Left lung (tissue), 10 donors: ENCODE data around the gene ITIH4. TPM values are rescaled to one million over a fixed set of nuclear protein-coding genes. Genes with fewer than 3 reads are reported as not detected.

Experiments
- ATAC-seq: fragments of 200-7000 bp; cut with Tn5 transposase; one replicate; pipeline ENCODE4 v1.9.1; 2020; ENCODE audit warnings: moderate library complexity
- DNase-seq, 4 donors: peaks; one replicate each; pipeline ENCODE4 v3.0.0-alpha.2; 2013 to 2020
- H3K27ac ChIP-seq, 2 donors: fragments of 200-600 bp; sonication (generic) in 1 of 2; one replicate each; pipeline versions ENCODE4 v1.5.0 to v1.8.0; 2020 to 2021
- H3K27me3 ChIP-seq, 2 donors: fragments of 200-600 bp; sonication (generic) in 1 of 2; one replicate each; pipeline versions ENCODE4 v1.5.0 to v1.8.0; 2020 to 2021
- H3K36me3 ChIP-seq, 2 donors: fragments of 200-600 bp; sonication (generic) in 1 of 2; one replicate each; pipeline versions ENCODE4 v1.5.0 to v1.8.0; 2020 to 2021
- H3K4me1 ChIP-seq, 2 donors: fragments of 200-600 bp; one replicate each; pipeline ENCODE4 v1.8.0; 2021
- H3K4me3 ChIP-seq, 2 donors: fragments of 200-600 bp; sonication (generic) in 1 of 2; one replicate each; pipeline versions ENCODE4 v1.5.0 to v1.8.0; 2020 to 2021; ENCODE audit warnings: mild to moderate bottlenecking in 1 of 2
- H3K9me3 ChIP-seq, 2 donors: fragments of 200-600 bp; sonication (generic) in 1 of 2; one replicate each; pipeline versions ENCODE4 v1.5.0 to v1.8.0; 2020 to 2021
- CTCF ChIP-seq, 2 donors: fragments of 200-600 bp; sonication (generic) in 1 of 2; IDR thresholded peaks; one replicate each; pipeline versions ENCODE4 v1.5.0 to v1.8.0; 2021; ENCODE audit warnings: antibody characterized with exemption in 2 of 2
- intact Hi-C, 2 donors: fragments of 100-400 bp; cut with DNase I; formaldehyde crosslinking; loops; one replicate each; pipeline versions ENCODE4 v1.11.2 to v1.14.2; 2022
- polyA plus RNA-seq, 6 donors: library from polyadenylated mRNA; unstranded; fragments of 120-200 nt; gene quantifications; one replicate each; pipeline ENCODE4 v1.2.1, GENCODE V29; 2013; ENCODE audit not compliant: insufficient read length in 6 of 6
- total RNA-seq, 2 donors: library from RNA; stranded (reverse); fragmentation: NEBNext Ultra II Directional; extraction: Animal tissue kit (Norgen Biotek cat#: 25700); gene quantifications; one replicate each; pipeline ENCODE4 v1.2.1, GENCODE V29; 2021
- donor health status: DM: no; HTN: yes; CAD: no.
- donor health status: DM: no; HTN: no; CAD: no.

Gene ITIH4
- total and polyA plus RNA-seq, 8 donors, result 7.7 to 16.3 (median 9.8) TPM

DNA sequence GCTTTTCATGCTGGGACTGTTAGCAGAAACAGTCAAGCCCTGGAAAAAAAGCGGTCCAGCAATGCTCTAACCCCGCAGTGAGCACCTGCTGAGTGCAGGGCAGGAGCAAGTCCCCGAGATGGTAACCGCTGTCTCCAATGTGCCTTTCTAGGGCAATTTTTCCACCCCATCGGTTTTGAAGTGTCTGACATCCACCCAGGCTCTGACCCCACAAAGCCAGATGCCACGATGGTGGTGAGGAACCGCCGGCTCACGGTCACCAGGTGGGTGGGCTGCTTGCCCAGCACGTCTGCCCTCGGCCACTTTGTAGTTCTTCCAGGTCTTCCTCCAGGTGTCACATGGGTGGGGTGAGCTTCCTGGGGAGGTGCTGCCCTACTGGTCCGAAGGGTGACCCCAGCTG lies 39.1 kb downstream of the ITIH4 start:
- no peaks in the 10 kb centered on the region for H3K9me3 ChIP-seq
- DNase-seq (peak in 1 of 4 donors; percentile 67), ATAC-seq (no peak)
- H3K27me3 ChIP-seq, result no peaks in the 10 kb centered on the region
- no peaks in the 10 kb centered on the region for H3K36me3 ChIP-seq
- no peaks in the 10 kb centered on the region for H3K4me1 ChIP-seq
- no peak overlapping the region for H3K4me3 ChIP-seq
- TF ChIP-seq CTCF (IDR thresholded peaks at IDR 0.05), result no peak
- H3K27ac ChIP-seq, result no peak overlapping the region
- intact Hi-C loops, result no loop called here

DNA sequence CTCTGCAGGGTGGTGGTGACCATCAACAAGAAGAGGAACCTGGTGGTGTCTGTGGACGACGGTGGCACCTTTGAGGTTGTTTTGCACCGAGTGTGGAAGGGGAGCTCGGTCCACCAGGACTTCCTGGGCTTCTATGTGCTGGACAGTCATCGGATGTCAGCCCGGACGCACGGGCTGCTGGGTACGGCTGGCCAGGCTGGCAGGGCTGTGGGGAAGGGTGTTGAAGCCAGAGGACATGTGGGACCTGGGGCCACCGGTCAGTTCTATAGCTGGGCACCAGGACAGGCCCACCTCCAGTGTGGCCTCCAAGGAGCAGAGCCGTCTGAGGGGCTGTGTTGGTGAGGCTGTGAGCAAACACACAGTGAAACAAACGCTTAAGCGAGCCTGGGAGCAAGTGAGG lies 39.7 kb downstream of the ITIH4 start:
- no peak overlapping the region for H3K27ac ChIP-seq
- H3K4me1 ChIP-seq, result no peaks in the 10 kb centered on the region
- no peak for TF ChIP-seq CTCF (IDR thresholded peaks at IDR 0.05)
- ATAC-seq (no peak), DNase-seq (peak in 1 of 4 donors; percentile 59)
- intact Hi-C loops, result no loop called here
- no peak overlapping the region for H3K4me3 ChIP-seq
- H3K27me3 ChIP-seq, result no peaks in the 10 kb centered on the region
- no peaks in the 10 kb centered on the region for H3K36me3 ChIP-seq
- no peaks in the 10 kb centered on the region for H3K9me3 ChIP-seq

DNA sequence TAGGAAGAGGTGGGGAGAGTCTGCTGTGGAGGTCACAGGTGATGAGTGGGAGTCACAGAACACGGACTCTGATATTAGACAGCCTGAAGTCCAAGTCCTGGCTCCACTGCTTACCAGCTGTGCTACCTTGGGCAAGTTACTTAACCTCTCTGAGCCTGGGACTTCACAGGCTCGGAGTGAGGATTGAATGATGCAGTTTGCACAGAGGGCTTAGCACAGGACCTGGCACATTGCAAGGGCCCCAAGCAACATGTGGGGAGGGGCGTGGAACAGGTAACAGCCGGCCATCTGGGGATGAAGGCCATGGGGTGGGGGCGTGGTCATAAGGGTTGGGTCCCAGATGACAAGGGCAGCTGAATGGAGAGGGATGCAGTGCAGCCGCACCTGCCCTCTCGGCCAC lies 40.1 kb downstream of the ITIH4 start:
- no peak for TF ChIP-seq CTCF (IDR thresholded peaks at IDR 0.05)
- intact Hi-C loops, result no loop called here
- Histone ChIP-seq H3K4me3 (no peak overlapping the region), H3K4me1 (no peaks in the 10 kb centered on the region), H3K36me3 (no peaks in the 10 kb centered on the region), H3K27ac (no peak overlapping the region), H3K9me3 (no peaks in the 10 kb centered on the region), H3K27me3 (no peaks in the 10 kb centered on the region)
- DNase-seq (no peak), ATAC-seq (no peak)

- no peak overlapping the region for H3K27ac ChIP-seq
- no peak for TF ChIP-seq CTCF (IDR thresholded peaks at IDR 0.05)
- no peaks in the 10 kb centered on the region for H3K4me1 ChIP-seq
- no peak for ATAC-seq
- no peaks in the 10 kb centered on the region for H3K36me3 ChIP-seq
- DNase-seq, result peak in 1 of 4 donors; percentile 73
- H3K27me3 ChIP-seq, result no peaks in the 10 kb centered on the region
- intact Hi-C loops, result no loop called here
- no peak overlapping the region for H3K4me3 ChIP-seq
- no peaks in the 10 kb centered on the region for H3K9me3 ChIP-seq
Measured at GRCh38 chr3:52789746-52790040, 40.8 kb downstream of the ITIH4 start.

- Histone ChIP-seq H3K4me1 (no peaks in the 10 kb centered on the region), H3K27me3 (no peaks in the 10 kb centered on the region), H3K9me3 (no peaks in the 10 kb centered on the region), H3K36me3 (no peaks in the 10 kb centered on the region), H3K27ac (no peak overlapping the region), H3K4me3 (no peak overlapping the region)
- no peak for TF ChIP-seq CTCF (IDR thresholded peaks at IDR 0.05)
- ATAC-seq (no peak), DNase-seq (peak in 1 of 4 donors; percentile 43)
- intact Hi-C loops, result no loop called here
Measured at GRCh38 chr3:52788890-52789745, 41.4 kb downstream of the ITIH4 start.
